ENCODE results near the gene A2ML1. TPM values are rescaled to one million over a fixed set of nuclear protein-coding genes. Genes with fewer than 3 reads are reported as not detected.
"Not testable (repeated sequence)": the region's sequence is repeated elsewhere in the genome, so short reads cannot be mapped to it uniquely, and the experiment has no call there.

A2ML1 gene
- total and polyA plus RNA-seq, 9 donors = 0.07 to 0.80 (median 0.23) TPM; not detected in 1

DNA sequence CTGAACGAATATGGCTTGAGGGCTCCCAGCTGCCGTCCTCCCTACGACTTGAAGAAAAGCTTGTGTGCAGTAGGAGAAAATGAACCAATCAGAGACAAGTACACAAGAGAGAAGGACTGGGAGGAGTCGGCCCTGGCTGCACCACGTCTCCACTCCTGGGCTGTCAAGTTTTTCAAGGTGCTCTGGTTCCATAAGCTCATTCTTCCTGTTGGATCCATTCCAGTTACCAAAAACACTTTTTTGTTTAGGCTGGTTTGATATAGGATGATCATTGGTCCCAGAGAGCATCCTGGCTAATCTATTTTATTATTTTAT, 2.8 kb upstream of the A2ML1 start:
- intact Hi-C loops (cut with DNase I) = no loop called here
- Histone ChIP-seq H3K27me3 (no peaks in the 10 kb centered on the region), H3K9me3 (no peaks in the 10 kb centered on the region), H3K4me1 (ENCODE audit: insufficient read depth) (no peaks in the 10 kb centered on the region), H3K4me3 (no peak overlapping the region), H3K27ac (no peak overlapping the region), H3K36me3 (no peaks in the 10 kb centered on the region)
- no peak for DNase-seq
- no peak for TF ChIP-seq EP300 (IDR thresholded peaks at IDR 0.05)
- TF ChIP-seq, protein P1, sequence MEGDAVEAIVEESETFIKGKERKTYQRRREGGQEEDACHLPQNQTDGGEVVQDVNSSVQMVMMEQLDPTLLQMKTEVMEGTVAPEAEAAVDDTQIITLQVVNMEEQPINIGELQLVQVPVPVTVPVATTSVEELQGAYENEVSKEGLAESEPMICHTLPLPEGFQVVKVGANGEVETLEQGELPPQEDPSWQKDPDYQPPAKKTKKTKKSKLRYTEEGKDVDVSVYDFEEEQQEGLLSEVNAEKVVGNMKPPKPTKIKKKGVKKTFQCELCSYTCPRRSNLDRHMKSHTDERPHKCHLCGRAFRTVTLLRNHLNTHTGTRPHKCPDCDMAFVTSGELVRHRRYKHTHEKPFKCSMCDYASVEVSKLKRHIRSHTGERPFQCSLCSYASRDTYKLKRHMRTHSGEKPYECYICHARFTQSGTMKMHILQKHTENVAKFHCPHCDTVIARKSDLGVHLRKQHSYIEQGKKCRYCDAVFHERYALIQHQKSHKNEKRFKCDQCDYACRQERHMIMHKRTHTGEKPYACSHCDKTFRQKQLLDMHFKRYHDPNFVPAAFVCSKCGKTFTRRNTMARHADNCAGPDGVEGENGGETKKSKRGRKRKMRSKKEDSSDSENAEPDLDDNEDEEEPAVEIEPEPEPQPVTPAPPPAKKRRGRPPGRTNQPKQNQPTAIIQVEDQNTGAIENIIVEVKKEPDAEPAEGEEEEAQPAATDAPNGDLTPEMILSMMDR (IDR thresholded peaks at IDR 0.05) = no peak
- TF ChIP-seq POLR2A (IDR thresholded peaks at IDR 0.05) = no peak
- 10 to 22% (median 14%) methylated on average over 5 of the region's 5 CpGs for WGBS, 3 donors

- H3K27ac ChIP-seq = not testable (repeated sequence)
- 93 to 96% (median 94%) methylated on average over 8 of the region's 8 CpGs for WGBS, 3 donors
Observed at GRCh38 chr12:8820676-8821407, 1.6 kb upstream of the A2ML1 start.

DNA sequence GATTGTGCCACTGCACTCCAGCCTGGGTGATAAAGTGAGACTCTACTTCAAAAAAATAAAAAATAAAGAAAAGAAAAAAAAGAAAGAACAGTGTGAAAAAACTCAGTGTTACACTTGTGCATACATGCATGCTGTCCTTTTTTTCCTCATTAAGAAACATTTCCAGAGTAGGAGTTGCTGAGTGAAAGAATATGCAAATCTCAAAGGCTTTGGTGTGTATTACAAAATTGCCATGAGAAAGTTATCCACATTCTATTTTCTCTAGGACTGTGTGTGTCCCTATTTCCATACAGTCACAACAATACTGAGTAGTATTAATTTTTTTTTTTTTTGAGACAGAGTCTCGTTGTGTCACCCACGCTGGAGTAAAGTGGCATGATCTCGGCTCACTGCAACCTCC, 830 bp upstream of the A2ML1 start:
- no peaks in the 10 kb centered on the region for H3K27me3 ChIP-seq
- no peaks in the 10 kb centered on the region for H3K4me1 ChIP-seq (ENCODE audit: insufficient read depth)
- no peak for TF ChIP-seq EP300 (IDR thresholded peaks at IDR 0.05)
- no peak for TF ChIP-seq POLR2A (IDR thresholded peaks at IDR 0.05)
- TF ChIP-seq, protein P1 (IDR thresholded peaks at IDR 0.05) = no peak
- no peaks in the 10 kb centered on the region for H3K36me3 ChIP-seq
- DNase-seq = no peak
- 81 to 92% (median 87%) methylated on average over 3 of the region's 3 CpGs for WGBS, 3 donors
- intact Hi-C loops (cut with DNase I) = loop anchor here in 3 of 4 donors (10.0 kb wide), 2 partner anchors 137 to 147 kb away; no protein-coding TSS in a partner anchor
- H3K9me3 ChIP-seq = no peaks in the 10 kb centered on the region
- H3K4me3 ChIP-seq = no peak overlapping the region
- H3K27ac ChIP-seq = no peak overlapping the region

More at GRCh38 chr12:8820676-8821407, 1.6 kb upstream of the A2ML1 start:
- intact Hi-C loops (cut with DNase I) = loop anchor here in 3 of 4 donors (10.0 kb wide), 2 partner anchors 136 to 146 kb away; no protein-coding TSS in a partner anchor
- not testable (repeated sequence) for H3K4me3 ChIP-seq; DNase-seq; H3K4me1 ChIP-seq (ENCODE audit: insufficient read depth); H3K36me3 ChIP-seq; H3K27me3 ChIP-seq; H3K9me3 ChIP-seq

DNA sequence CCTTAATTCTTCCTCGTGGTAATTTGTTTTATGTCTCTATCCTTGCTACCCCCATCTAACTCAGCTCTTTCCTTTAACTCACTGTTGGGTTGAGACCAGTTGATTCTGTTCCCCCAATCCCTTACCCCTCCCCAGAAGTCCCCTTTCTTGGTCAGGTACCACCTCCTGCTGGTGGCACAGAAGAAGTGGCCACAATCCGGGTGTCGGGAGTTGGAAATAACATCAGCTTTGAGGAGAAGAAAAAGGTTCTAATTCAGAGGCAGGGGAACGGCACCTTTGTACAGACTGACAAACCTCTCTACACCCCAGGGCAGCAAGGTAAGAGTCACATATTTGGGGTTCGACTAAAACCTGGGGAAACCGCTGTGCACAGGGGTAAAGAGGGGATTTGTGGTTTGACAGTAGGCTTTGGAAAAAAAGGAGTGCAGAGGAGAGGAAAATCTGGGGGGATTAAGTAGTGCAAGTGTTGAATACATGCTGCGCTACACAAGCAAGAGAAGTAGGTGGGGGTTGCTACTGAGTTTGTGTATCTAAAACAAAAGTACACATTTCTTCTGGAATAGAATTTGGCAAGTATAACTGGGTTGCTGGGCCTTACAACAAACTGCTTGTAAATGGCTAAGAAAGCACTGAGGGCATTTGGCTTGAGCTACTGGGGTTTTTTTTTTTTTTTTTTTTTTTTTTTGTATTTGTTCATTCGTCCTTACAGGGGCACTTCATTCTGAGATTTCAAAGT, 1.3 kb downstream of the A2ML1 start:
- 23 to 30% (median 27%) methylated on average over 8 of the region's 8 CpGs for WGBS, 3 donors
- intact Hi-C loops (cut with DNase I) = loop anchor here (2.0 to 10.0 kb wide), 3 partner anchors 139 to 149 kb away; no protein-coding TSS in a partner anchor
- H3K36me3 ChIP-seq = no peaks in the 10 kb centered on the region
- peak in 4 of 5 donors; percentile 39 to 56 (median 45) for DNase-seq
- no peaks in the 10 kb centered on the region for H3K27me3 ChIP-seq
- H3K27ac ChIP-seq = no peak overlapping the region
- H3K4me1 ChIP-seq (ENCODE audit: insufficient read depth) = no peaks in the 10 kb centered on the region
- no peak overlapping the region for H3K4me3 ChIP-seq
- no peaks in the 10 kb centered on the region for H3K9me3 ChIP-seq
- TF ChIP-seq, protein P1 (IDR thresholded peaks at IDR 0.05) = peak in 2 of 3 donors; percentile 45 to 76
- TF ChIP-seq EP300 (IDR thresholded peaks at IDR 0.05) = no peak
